GM12872 (cell line): Measurements from ENCODE around the gene CDKN2B-AS1.

Source experiments
- TF ChIP-seq, protein P1 (sequence below): IDR thresholded peaks from 3 replicates; pipeline ENCODE4 v1.5.1; 2011; ENCODE audit warnings: low read depth, mild to moderate bottlenecking, low read length, moderate library complexity; ENCODE audit not compliant: insufficient read depth

CDKN2B-AS1 gene

DNA sequence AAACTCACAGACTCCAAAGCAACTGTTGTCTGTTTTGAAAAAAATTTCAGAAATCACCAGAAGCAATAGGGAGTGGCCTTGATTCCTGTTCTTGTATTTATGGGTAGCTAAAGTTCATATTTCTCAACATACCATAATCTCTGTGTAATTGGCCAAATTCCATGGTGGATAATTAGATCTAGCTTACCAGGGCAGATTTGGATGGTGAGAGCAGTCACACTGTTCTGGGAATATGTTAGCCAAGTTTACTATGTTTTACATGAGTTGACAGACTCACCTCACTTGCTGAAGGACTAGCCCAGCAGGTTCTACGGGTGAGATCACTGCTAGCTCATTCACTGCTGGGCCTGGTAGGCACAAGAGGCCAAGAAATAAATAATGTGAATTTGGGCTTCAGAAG lies 47.2 kb downstream of the CDKN2B-AS1 start:
- TF ChIP-seq, protein P1, sequence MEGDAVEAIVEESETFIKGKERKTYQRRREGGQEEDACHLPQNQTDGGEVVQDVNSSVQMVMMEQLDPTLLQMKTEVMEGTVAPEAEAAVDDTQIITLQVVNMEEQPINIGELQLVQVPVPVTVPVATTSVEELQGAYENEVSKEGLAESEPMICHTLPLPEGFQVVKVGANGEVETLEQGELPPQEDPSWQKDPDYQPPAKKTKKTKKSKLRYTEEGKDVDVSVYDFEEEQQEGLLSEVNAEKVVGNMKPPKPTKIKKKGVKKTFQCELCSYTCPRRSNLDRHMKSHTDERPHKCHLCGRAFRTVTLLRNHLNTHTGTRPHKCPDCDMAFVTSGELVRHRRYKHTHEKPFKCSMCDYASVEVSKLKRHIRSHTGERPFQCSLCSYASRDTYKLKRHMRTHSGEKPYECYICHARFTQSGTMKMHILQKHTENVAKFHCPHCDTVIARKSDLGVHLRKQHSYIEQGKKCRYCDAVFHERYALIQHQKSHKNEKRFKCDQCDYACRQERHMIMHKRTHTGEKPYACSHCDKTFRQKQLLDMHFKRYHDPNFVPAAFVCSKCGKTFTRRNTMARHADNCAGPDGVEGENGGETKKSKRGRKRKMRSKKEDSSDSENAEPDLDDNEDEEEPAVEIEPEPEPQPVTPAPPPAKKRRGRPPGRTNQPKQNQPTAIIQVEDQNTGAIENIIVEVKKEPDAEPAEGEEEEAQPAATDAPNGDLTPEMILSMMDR: no peak

DNA sequence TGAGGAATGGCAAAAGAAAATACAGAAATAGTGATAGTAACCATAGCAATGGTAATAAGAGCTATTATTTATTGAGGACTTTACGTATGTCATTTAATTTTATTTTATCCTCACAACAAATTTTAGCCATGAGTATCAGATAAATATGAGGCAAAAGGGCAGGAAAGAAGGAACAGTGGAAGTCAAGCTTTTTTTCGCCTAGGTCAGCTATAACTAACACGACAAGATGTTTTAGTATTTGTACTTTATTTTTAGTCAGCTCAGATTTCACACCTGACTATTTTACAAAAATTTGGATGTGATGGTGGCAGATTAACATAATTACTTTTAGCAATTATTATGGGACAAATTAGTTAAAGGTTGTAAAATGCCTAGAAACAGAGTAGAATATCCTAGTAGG lies 49.3 kb downstream of the CDKN2B-AS1 start:
- TF ChIP-seq, protein P1: no peak

DNA sequence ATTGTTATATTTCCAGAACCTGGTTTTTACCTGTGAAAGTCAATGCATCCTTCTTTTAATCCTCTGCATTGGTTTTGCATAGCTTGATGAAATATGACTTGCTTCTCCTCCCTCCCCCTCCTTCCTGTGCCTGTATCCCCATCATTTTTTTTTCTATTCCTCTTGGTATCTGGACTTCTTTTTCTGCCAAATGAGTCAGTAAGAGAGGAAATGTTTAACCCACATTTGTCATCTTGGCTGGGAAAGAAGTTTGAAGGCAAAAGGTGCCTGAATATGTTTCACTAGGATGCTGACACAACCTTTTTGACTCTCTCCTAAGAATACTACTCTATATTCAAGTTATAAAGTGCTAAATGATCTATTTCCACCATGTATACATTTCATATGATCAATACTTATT lies 50.0 kb downstream of the CDKN2B-AS1 start:
- TF ChIP-seq, protein P1: no peak

DNA sequence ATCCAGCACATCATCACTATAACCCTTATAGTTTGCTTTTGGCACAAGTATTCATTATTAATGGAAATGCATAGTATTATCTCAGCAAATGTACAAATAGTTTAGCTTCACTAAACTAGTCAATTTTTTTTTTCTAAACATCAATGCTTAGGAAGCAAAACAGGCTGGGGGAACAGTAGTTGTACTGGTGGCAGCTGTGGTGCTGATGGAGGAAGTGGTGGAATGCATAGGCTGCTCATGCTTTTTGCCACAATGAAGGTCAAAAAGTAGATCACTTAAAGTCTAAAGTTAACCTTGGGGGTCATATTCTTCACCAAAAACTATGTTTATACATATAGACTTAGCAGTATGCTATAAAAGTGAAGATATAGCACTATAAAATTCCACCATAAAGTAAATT lies 50.8 kb downstream of the CDKN2B-AS1 start:
- TF ChIP-seq, protein P1: no peak

DNA sequence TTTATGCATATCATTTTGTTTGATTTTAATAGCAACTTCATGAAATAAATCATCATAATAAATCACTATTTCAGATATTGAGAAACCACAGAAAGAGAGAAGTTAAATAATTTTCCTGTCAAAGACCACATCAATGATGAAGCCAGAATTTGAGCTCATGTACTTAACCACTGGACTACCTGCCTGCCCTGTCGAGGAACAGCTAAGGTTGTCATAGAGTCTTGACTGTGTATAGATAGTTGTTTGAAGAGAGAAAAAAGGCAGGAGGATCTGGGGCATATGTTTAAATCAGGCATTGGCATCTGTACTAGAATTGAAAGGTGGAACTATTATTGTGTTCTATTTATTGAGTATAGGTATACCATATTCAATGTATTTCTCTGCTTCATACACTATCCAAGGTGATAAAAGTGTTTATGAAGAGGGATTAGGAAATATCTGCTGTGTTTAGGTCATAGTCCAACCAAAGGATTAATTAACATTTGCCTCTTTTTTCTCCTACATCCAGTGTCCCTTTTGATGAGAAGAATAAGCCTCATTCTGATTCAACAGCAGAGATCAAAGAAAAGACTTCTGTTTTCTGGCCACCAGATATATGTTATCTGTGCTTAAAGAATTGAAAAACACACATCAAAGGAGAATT lies 51.8 kb downstream of the CDKN2B-AS1 start:
- TF ChIP-seq, protein P1: no peak

DNA sequence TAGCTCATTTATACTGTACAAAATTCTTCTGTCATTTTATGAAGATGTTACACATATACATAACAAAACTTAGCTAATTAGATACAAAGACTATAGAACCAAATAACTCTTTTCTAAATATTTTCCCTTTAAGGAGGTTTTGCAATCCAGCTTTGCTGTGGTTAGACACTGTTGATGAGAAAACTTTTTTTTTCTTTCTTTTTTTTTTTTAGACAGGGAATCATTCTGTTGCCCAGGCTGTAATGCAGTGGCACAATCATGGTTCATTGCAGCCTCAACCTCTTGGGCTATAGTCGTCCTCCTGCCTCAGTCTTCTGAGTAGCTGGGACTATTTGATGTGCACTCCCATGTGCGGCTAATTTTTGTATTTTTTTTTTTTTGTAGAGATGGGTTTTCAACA lies 53.0 kb downstream of the CDKN2B-AS1 start:
- TF ChIP-seq, protein P1: no peak

DNA sequence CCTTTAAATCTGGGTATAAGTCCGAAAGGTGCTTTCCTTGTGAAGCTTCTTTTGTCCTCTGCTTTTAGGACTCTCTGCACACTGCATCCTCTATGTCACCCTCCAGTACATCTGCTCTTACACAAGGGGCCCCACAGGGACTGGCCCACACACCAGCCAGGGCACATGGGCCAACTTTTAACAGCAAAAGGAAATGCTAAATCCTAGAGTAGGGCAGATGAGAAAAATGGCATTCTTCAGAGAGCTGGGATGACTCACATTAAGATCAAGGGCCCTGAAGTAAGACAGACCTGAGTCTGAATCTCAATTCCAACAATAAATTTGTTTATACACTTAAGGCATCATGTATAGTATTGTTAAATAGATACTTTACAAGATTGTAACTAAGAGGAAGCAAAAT lies 54.8 kb downstream of the CDKN2B-AS1 start:
- TF ChIP-seq, protein P1: no peak
